HG02678 (cell line): ENCODE data around the gene COPB1.
"Not testable (repeated sequence)": the region's sequence is repeated elsewhere in the genome, so short reads cannot be mapped to it uniquely, and the experiment has no call there.

Source experiments
- ATAC-seq: cut with Tn5 transposase; IDR thresholded peaks from one replicate; pipeline ENCODE4 v1.9.1; 2021; ENCODE audit warnings: mild to moderate bottlenecking, moderate library complexity; ENCODE audit not compliant: unreplicated experiment

The COPB1 gene

GRCh38 chr11:14499560-14500180 is at the start of gene COPB1:
COPB1 (minus strand) TSS chr11:14499811; CDS start chr11:14498928, 883 bp downstream.
- peak; percentile 92 for ATAC-seq

DNA sequence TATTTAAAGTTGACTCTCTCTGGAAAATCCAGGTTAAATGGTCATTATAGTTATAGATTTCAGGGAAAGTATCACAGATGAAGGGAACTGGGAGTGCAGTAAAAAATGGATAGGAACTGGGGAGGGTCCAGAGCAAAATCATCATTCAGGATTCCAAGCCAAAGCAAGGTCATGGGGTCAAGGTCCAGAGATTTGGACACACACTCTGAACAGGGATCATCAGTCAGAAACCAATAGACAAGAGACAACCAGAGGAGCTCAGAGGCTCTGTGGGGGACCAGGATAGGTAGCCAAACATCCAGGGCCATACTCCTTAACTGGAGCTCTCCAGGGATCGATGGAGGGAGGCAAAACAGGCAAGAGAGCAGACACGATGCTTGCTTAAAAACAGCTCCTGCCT is 47.8 kb upstream of the COPB1 start:
- ATAC-seq: no peak

DNA sequence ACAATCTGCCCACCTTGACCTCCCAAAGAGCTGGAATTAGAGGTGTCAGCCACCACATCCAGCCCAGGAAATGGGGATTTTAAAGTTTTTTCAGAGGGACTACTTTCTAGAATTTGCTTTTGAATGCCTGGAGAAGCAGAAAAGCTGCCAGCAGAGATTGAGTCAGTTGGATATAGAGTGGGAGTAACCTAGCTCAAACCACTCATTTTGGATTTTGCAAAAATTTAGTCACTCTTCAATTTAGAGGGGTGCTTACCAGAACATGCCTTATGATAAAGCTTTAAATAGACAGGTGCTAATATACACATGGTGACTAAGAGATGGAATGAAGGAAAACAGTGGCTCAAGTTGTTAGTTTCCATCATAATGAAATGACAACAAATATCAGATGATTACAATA is 47.1 kb upstream of the COPB1 start:
- no peak for ATAC-seq

GRCh38 chr11:14544611-14545010 is 45.0 kb upstream of the COPB1 start:
- peak; percentile 77 for ATAC-seq

GRCh38 chr11:14543260-14543659 is 43.6 kb upstream of the COPB1 start:
- ATAC-seq: no peak

GRCh38 chr11:14542324-14542723 is 42.7 kb upstream of the COPB1 start:
- no peak for ATAC-seq

- no peak for ATAC-seq
Measured at GRCh38 chr11:14541192-14541947, 41.8 kb upstream of the COPB1 start.

DNA sequence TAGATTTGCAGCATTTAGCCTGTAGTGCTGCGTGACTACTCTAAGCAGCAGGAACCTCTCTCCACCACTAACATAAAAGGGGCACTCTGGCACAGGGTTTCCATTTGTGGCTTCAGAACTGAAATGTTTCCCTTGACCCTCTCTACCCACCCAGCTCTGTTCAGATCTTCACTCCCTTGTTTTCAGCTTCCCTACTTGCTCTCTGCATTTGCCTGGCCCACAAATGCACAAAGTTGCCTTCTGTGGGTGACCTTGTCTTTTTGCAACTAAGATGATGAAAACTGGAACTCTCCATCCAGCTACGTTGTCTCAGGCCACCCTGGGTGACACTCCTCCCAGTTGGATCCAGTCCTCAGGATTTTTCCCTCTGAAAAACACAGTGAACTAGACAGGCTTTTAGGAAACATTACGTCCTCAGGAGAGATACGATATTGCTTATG is 40.4 kb upstream of the COPB1 start:
- no peak for ATAC-seq

- no peak for ATAC-seq
Measured at GRCh38 chr11:14538926-14539554, 39.4 kb upstream of the COPB1 start.

DNA sequence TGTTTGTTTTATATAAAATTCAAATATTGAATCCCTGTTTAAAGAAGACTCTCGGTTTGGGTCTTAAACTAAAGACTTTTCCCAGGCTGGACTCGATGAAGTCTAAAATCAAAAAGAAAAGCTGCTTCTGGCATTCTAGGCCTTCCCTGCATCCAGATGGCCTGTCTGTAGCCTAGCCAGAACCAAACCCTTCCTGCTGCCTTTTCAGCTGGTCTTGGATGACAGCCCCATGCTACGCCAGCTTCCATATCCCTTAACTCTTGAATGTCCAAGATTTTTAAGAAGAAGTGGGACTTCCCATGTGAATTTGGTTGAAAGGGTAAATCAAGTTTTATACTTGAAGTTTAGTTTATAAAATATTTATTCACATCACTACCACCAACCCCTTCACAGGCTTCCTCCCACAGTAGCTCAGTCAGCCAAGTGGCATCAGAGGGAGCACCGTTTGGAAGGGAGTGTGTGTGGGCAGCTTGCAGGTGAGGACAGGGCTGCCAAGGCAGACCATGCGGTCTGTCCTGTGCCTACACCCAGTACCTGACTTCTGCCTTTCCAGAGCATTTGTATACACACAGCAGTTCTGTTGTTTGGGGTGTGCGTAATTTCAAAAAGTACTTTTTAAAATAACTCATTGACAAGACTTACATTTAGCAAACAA is 38.8 kb upstream of the COPB1 start:
- ATAC-seq: no peak

DNA sequence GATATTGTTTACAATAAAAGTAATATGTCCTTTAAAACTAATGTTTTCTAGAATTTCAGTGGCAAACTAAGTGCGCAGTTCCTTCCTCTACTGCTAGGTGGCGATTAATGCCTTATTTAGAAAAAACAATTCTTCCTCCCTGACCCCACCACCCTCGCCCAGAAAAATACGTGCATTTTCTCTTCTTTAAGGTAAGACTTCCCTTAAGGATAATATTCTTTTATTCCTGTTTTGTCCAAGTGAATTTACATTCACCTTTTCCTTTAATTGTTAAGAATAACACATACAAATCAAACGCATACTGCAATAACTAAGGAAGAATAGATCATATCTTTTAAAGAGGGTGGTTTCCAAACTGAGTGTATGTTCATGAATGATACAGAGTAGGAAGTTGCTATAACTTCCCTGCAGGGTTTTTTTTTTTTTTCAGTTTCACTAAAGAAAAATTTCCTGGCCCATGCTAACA is 37.6 kb upstream of the COPB1 start:
- peak; percentile 63 for ATAC-seq

DNA sequence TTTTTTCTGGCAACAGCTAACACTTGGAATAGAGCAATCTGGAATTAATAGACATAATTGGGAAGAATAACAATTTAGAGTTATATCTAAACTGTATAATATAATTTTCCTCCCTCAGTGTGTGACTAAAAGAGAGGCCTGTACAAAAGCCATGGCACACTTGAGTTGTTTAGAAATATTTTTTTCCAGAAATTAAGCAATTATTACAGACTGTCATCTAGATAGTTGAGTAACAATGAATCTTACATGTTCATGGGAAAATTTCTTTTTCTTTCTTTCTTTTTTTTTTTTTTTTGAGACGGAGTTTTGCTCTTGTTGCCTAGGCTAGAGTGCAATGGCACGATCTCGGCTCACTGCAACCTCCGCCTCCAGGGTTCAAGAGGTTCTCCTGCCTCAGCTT is 35.6 kb upstream of the COPB1 start:
- ATAC-seq: not testable (repeated sequence)

- ATAC-seq: no peak
Measured at GRCh38 chr11:14529951-14530350, 30.3 kb upstream of the COPB1 start.

GRCh38 chr11:14529321-14529720 is 29.7 kb upstream of the COPB1 start:
- ATAC-seq: no peak

DNA sequence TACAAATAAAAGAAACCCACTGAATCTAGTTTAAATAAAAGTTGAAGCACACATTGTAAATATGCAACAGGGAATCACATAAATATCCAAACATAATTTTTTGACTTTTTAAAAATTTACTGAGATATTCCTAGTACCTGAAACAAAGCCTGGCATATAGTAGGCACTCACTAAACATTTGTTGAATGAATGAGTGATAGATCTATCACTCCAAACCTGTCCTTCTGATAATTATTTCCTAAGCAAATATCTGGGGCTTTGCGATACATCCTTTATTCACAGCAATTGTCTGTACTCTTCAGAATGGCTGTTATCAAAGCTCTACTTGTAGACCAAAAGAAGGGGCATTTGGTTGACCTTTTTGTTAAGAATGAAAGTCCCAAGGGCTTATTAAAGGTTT is 23.2 kb upstream of the COPB1 start:
- ATAC-seq: no peak

DNA sequence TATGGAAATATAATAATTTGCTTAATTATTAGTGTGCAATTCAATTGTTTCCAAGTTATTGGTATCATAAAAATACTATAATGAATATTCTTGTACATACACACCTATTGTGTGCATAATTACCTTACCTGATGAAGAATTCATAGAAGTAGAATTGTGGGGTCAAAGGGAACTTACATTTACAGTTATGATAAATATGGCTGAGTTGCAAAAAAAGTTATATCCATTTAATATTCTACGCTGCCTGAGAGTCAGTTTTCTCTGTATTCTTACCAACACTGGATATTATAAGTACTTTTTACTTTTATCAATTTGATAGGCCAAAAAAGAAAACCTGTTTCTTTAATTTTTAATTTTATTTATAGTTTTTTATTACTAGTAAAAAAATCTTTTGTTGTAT is 22.6 kb upstream of the COPB1 start:
- no peak for ATAC-seq

- ATAC-seq: no peak
Measured at GRCh38 chr11:14520747-14521151, 21.1 kb upstream of the COPB1 start.

- peak; percentile 92 for ATAC-seq
Measured at GRCh38 chr11:14519917-14520746, 20.5 kb upstream of the COPB1 start, which contains the start of gene PSMA1. PSMA1 (minus strand) TSS chr11:14520386; CDS start chr11:14520299, 87 bp downstream.

- ATAC-seq: peak; percentile 7
Measured at GRCh38 chr11:14519597-14519916, 19.9 kb upstream of the COPB1 start.

DNA sequence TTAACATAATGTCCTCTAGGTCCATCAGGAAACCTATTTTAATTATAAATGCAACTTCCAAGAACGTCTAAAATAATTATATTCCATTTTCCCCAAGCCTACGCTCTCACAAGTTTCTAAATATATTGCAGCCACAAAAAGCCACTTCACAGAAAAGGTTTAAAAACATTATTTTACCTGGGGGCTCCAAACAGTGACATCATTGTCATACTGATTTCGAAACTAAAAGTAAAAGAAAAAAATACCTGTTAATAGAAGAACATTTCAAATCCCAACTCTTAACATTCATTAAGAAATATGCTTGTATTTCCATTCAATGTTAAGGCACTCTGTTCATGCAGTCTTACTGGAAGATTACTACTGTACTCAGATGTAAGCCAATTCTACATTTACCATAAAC is 19.2 kb upstream of the COPB1 start:
- no peak for ATAC-seq

DNA sequence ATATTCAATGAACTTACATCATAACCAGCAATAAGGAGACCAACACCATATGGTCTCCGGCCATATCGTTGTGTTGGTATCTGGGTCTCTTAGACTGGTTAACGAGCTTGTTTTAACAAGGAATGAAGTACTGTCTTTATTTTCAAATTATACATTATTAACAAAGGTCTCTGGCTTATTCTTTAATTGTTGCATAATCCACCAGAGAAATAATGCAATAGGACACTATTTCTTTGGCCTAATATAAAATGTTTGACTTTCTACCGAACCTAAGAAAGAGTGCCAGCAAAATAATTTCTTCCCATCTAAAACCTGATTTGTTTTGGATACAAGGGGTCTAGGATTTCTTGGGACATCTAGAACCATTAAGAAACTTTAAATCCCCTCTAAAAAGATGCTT is 14.2 kb upstream of the COPB1 start:
- ATAC-seq: no peak
